Sigmoid colon (tissue), 7 donors: Measurements from ENCODE around the gene BBX. TPM values are rescaled to one million over a fixed set of nuclear protein-coding genes. Genes with fewer than 3 reads are reported as not detected.

Source experiments
- DNase-seq: peaks from one replicate; pipeline ENCODE4 v3.0.0-alpha.2; 2019
- H3K27ac ChIP-seq, 4 donors: fragments of 200-600 bp; sonication (generic); one replicate each; pipeline ENCODE4 v1.5.1; 2016 to 2019; ENCODE audit warnings: mild to moderate bottlenecking in 1 of 4
- H3K27me3 ChIP-seq, 3 donors: fragments of 200-600 bp; sonication (generic); one replicate each; pipeline ENCODE4 v1.5.1; 2019; ENCODE audit warnings: mild to moderate bottlenecking in 1 of 3
- H3K36me3 ChIP-seq, 4 donors: fragments of 200-600 bp; sonication (generic); one replicate each; pipeline ENCODE4 v1.5.1; 2016 to 2019
- H3K4me1 ChIP-seq, 4 donors: fragments of 200-600 bp; sonication (generic); one replicate each; pipeline ENCODE4 v1.5.1; 2017 to 2019
- H3K4me3 ChIP-seq, 4 donors: fragments of 200-600 bp; sonication (generic); one replicate each; pipeline ENCODE4 v1.5.1; 2017 to 2019; ENCODE audit warnings: mild to moderate bottlenecking in 2 of 4, moderate library complexity in 1 of 4
- H3K9me3 ChIP-seq, 4 donors: fragments of 200-600 bp in 3 of 4; sonication (generic) in 3 of 4; one replicate each; pipeline versions ENCODE4 v1.5.1 to v1.6.1; 2013 to 2019
- CTCF ChIP-seq, 4 experiments: fragments of 450-650 bp in 3 of 4; fragments of 200-600 bp in 1 of 4; IDR thresholded peaks; one replicate each; pipeline ENCODE4 v1.5.1; 2016 to 2019; ENCODE audit warnings: antibody characterized with exemption in 4 of 4, mild to moderate bottlenecking in 3 of 4, moderate library complexity in 2 of 4
- EP300 ChIP-seq, 4 donors: sonication (generic); formaldehyde crosslinking; IDR thresholded peaks; one replicate each; pipeline ENCODE4 v1.6.1; 2017; ENCODE audit warnings: antibody characterized with exemption in 4 of 4
- POLR2A ChIP-seq, 2 donors: fragments of 450-650 bp; IDR thresholded peaks; one replicate each; pipeline ENCODE4 v1.6.1; 2016; ENCODE audit warnings: antibody characterized with exemption in 2 of 2, mild to moderate bottlenecking in 2 of 2, moderate library complexity in 2 of 2
- POLR2AphosphoS5 ChIP-seq, 4 donors: sonication (generic); formaldehyde crosslinking; IDR thresholded peaks; one replicate each; pipeline ENCODE4 v1.6.1; 2017; ENCODE audit warnings: antibody characterized with exemption in 4 of 4
- WGBS, 2 donors: extraction: QIAGEN DNeasy Blood & Tissue Kit; methylation state at CpG; one replicate each; pipeline ENCODE4 v1.1.7; 2013; 5-methylcytosine and 5-hydroxymethylcytosine counted together
- intact Hi-C: fragments of 100-400 bp; cut with DNase I; formaldehyde crosslinking; loops from one replicate; pipeline ENCODE4 v1.15.1; 2023
- polyA plus RNA-seq, 3 donors: library from polyadenylated mRNA; stranded (reverse); fragments of 200-250 nt; gene quantifications; one replicate each; pipeline ENCODE4 v1.2.3, GENCODE V29; 2013
- total RNA-seq, 4 donors: library from RNA; depleted of rRNA; stranded (reverse); fragments of >200 nt; gene quantifications; one replicate each; pipeline ENCODE4 v1.1.0, GENCODE V29; 2016
- donor health status: healthy with polysubstance abuse.
- donor health status: Bipolar disorder and iron deficiency.
- donor health status: healthy.

BBX gene
- total and polyA plus RNA-seq, 7 donors = 3.0 to 93.3 (median 71.1) TPM

- TF ChIP-seq POLR2A (IDR thresholded peaks at IDR 0.05) (no peak), POLR2AphosphoS5 (IDR thresholded peaks at IDR 0.05) (no peak), CTCF (IDR thresholded peaks at IDR 0.05) (no peak), EP300 (IDR thresholded peaks at IDR 0.05) (no peak)
- Histone ChIP-seq H3K4me3 (no peak overlapping the region), H3K36me3 (no peaks in the 10 kb centered on the region), H3K27me3 (no peaks in the 10 kb centered on the region), H3K4me1 (peaks cover 0 to 11% (median 0%) of the 10 kb centered on the region in 4 donors), H3K9me3 (no peaks in the 10 kb centered on the region), H3K27ac (no peak overlapping the region)
- no peak for DNase-seq
- WGBS, 2 donors = 85 to 96% methylated on average over 5 of the region's 5 CpGs
- intact Hi-C loops = no loop called here
Measured at GRCh38 chr3:107637416-107638183, 114.8 kb downstream of the BBX start.

GRCh38 chr3:107641572-107642307 lies 119.0 kb downstream of the BBX start:
- intact Hi-C loops = no loop called here
- Histone ChIP-seq H3K36me3 (no peaks in the 10 kb centered on the region), H3K4me1 (peaks cover 0 to 6% (median 2%) of the 10 kb centered on the region in 4 donors), H3K4me3 (no peak overlapping the region), H3K9me3 (no peaks in the 10 kb centered on the region), H3K27ac (no peak overlapping the region), H3K27me3 (no peaks in the 10 kb centered on the region)
- DNase-seq = no peak
- TF ChIP-seq EP300 (IDR thresholded peaks at IDR 0.05) (no peak), POLR2A (IDR thresholded peaks at IDR 0.05) (no peak), CTCF (IDR thresholded peaks at IDR 0.05) (no peak), POLR2AphosphoS5 (IDR thresholded peaks at IDR 0.05) (no peak)
- 25 to 63% methylated on average over 2 of the region's 2 CpGs for WGBS, 2 donors

GRCh38 chr3:107643038-107643883 lies 120.5 kb downstream of the BBX start:
- Histone ChIP-seq H3K27ac (no peak overlapping the region), H3K4me3 (no peak overlapping the region)
- WGBS, 2 donors = 84 to 91% methylated on average over 6 of the region's 6 CpGs

GRCh38 chr3:107644631-107645030 lies 121.9 kb downstream of the BBX start:
- Histone ChIP-seq H3K4me1 (peaks cover 0 to 6% (median 2%) of the 10 kb centered on the region in 4 donors), H3K4me3 (no peak overlapping the region), H3K36me3 (no peaks in the 10 kb centered on the region), H3K27ac (no peak overlapping the region), H3K9me3 (no peaks in the 10 kb centered on the region), H3K27me3 (no peaks in the 10 kb centered on the region)
- no peak for DNase-seq
- no peak for TF ChIP-seq CTCF (IDR thresholded peaks at IDR 0.05)
- TF ChIP-seq POLR2AphosphoS5 (IDR thresholded peaks at IDR 0.05) = no peak
- no peak for TF ChIP-seq EP300 (IDR thresholded peaks at IDR 0.05)
- TF ChIP-seq POLR2A (IDR thresholded peaks at IDR 0.05) = no peak
- WGBS, 2 donors = 85 to 88% methylated on average over 3 of the region's 3 CpGs
- intact Hi-C loops = no loop called here

More at GRCh38 chr3:107643038-107643883, 120.5 kb downstream of the BBX start:
- Histone ChIP-seq H3K9me3 (no peaks in the 10 kb centered on the region), H3K36me3 (no peaks in the 10 kb centered on the region), H3K27me3 (no peaks in the 10 kb centered on the region), H3K4me1 (peaks cover 0 to 6% (median 2%) of the 10 kb centered on the region in 4 donors)
- TF ChIP-seq CTCF (IDR thresholded peaks at IDR 0.05) = no peak
- no peak for TF ChIP-seq EP300 (IDR thresholded peaks at IDR 0.05)
- DNase-seq = no peak
- intact Hi-C loops = no loop called here
